Pancreas (tissue), 10 donors: ENCODE data around the gene ABCA2. TPM values are rescaled to one million over a fixed set of nuclear protein-coding genes. Genes with fewer than 3 reads are reported as not detected.
"Not testable (repeated sequence)": the region's sequence is repeated elsewhere in the genome, so short reads cannot be mapped to it uniquely, and the experiment has no call there.

ENCODE experiments used
- ATAC-seq, 4 donors: fragments of 200-7000 bp; cut with Tn5 transposase; one replicate each; pipeline versions ENCODE4 v1.8.0 to v1.9.1; 2020; ENCODE audit warnings: mild to moderate bottlenecking in 4 of 4, moderate library complexity in 4 of 4
- DNase-seq, 6 donors: peaks; one replicate each; pipeline ENCODE4 v3.0.0-alpha.2; 2020
- FAIRE-seq: peaks from 2 replicates; lab custom pipeline; 2012; peaks lifted over from hg19 to GRCh38; lab: Jason Lieb, UNC
- H3K27ac ChIP-seq, 4 donors: fragments of 200-600 bp; sonication (generic); 1 replicate in 3 of 4; 2 replicates in 1 of 4; pipeline versions ENCODE4 v1.5.0 to v1.8.0; 2020
- H3K27me3 ChIP-seq, 4 donors: fragments of 200-600 bp; one replicate each; pipeline ENCODE4 v1.8.0; 2021
- H3K36me3 ChIP-seq, 3 donors: fragments of 200-600 bp; sonication (generic) in 1 of 3; one replicate each; pipeline versions ENCODE4 v1.5.0 to v1.8.0; 2020 to 2021
- H3K4me1 ChIP-seq, 3 donors: fragments of 200-600 bp; one replicate each; pipeline ENCODE4 v1.8.0; 2021
- H3K4me3 ChIP-seq, 4 donors: fragments of 200-600 bp; sonication (generic) in 2 of 4; one replicate each; pipeline versions ENCODE4 v1.5.0 to v1.8.0; 2020 to 2021
- H3K9me3 ChIP-seq, 4 donors: fragments of 200-600 bp; one replicate each; pipeline ENCODE4 v1.8.0; 2021
- CTCF ChIP-seq, 4 donors: fragments of 200-600 bp; sonication (generic) in 3 of 4; IDR thresholded peaks; one replicate each; pipeline versions ENCODE4 v1.5.0 to v1.8.0; 2021; ENCODE audit warnings: antibody characterized with exemption in 4 of 4
- WGBS, 2 donors: extraction: QIAGEN DNeasy Blood & Tissue Kit; methylation state at CpG; one replicate each; pipeline ENCODE4 v1.1.7; 2013; 5-methylcytosine and 5-hydroxymethylcytosine counted together
- intact Hi-C, 3 donors: fragments of 100-400 bp; cut with DNase I; formaldehyde crosslinking; loops; one replicate each; pipeline versions ENCODE4 v1.11.1 to v1.14.2; 2022
- polyA plus RNA-seq, 2 donors: library from polyadenylated mRNA; stranded (reverse); fragments of 200-250 nt; gene quantifications; one replicate each; pipeline ENCODE4 v1.2.3, GENCODE V29; 2013
- total RNA-seq, 6 donors: library from RNA; stranded (reverse); fragmentation: NEBNext Ultra II Directional in 4 of 6; extraction: Animal tissue kit (Norgen Biotek cat#: 25700) in 4 of 6; gene quantifications; one replicate each; pipeline versions ENCODE4 v1.2.1 to v1.2.4, GENCODE V29; 2021 to 2023
- donor health status: healthy with polysubstance abuse.
- donor health status: DM: no; HTN: no; CAD: no; lungs with moderate emphysema.
- donor health status: DM: no; HTN: no; CAD: no.
- donor health status: control.
- donor health status: control.
- donor health status: Bipolar disorder and iron deficiency.
- donor health status: DM: yes; HTN: yes; CAD: no.
- donor health status: DM: no; HTN: no; CAD: no.
- donor health status: DM: no; HTN: no; CAD: no.
- donor health status: DM: yes; HTN: yes; CAD: no.

Gene ABCA2
- total and polyA plus RNA-seq, 8 donors: 16.2 to 80.0 (median 27.5) TPM

GRCh38 chr9:137063311-137064026 is 35.4 kb upstream of the ABCA2 start:
- TF ChIP-seq CTCF (IDR thresholded peaks at IDR 0.05): no peak
- Histone ChIP-seq H3K9me3 (no peaks in the 10 kb centered on the region), H3K36me3 (no peaks in the 10 kb centered on the region), H3K27ac (no peak overlapping the region), H3K4me3 (no peak overlapping the region), H3K4me1 (no peaks in the 10 kb centered on the region), H3K27me3 (no peaks in the 10 kb centered on the region)
- intact Hi-C loops: loop anchor here in 1 of 3 donors (2.0 kb wide), 1 partner anchor 15 kb away; no protein-coding TSS in a partner anchor
- ATAC-seq: no peak
- FAIRE-seq: no peak
- DNase-seq: peak in 2 of 6 donors; percentile 27 to 71
- WGBS, 2 donors: 72 to 73% methylated on average over 17 to 26 of the region's 26 CpGs

- ATAC-seq, DNase-seq, H3K4me3 ChIP-seq, H3K9me3 ChIP-seq, H3K27ac ChIP-seq, H3K27me3 ChIP-seq, FAIRE-seq, H3K36me3 ChIP-seq, intact Hi-C loops, H3K4me1 ChIP-seq: not testable (repeated sequence)
- WGBS, 2 donors: 86 to 100% methylated on average over 4 to 9 of the region's 9 CpGs
Observed at GRCh38 chr9:137062798-137063197, 34.8 kb upstream of the ABCA2 start.

GRCh38 chr9:137062384-137062783 is 34.3 kb upstream of the ABCA2 start:
- intact Hi-C loops: no loop called here
- no peak for TF ChIP-seq CTCF (IDR thresholded peaks at IDR 0.05)
- DNase-seq (no peak), ATAC-seq (no peak), FAIRE-seq (no peak)
- Histone ChIP-seq H3K4me1 (no peaks in the 10 kb centered on the region), H3K36me3 (no peaks in the 10 kb centered on the region), H3K9me3 (no peaks in the 10 kb centered on the region), H3K4me3 (no peak overlapping the region), H3K27me3 (no peaks in the 10 kb centered on the region), H3K27ac (no peak overlapping the region)
- WGBS, 2 donors: 90% methylated on average over 15 of the region's 15 CpGs

GRCh38 chr9:137058521-137059234 is 30.6 kb upstream of the ABCA2 start:
- FAIRE-seq: no peak
- no peak for ATAC-seq
- no peak for DNase-seq
- no peak overlapping the region for H3K4me3 ChIP-seq
- no peaks in the 10 kb centered on the region for H3K36me3 ChIP-seq
- H3K9me3 ChIP-seq: no peaks in the 10 kb centered on the region
- 88 to 91% methylated on average over 9 of the region's 9 CpGs for WGBS, 2 donors
- peaks cover 19 to 20% (median 19%) of the 10 kb centered on the region in 3 donors for H3K4me1 ChIP-seq
- intact Hi-C loops: no loop called here
- H3K27ac ChIP-seq: no peak overlapping the region
- H3K27me3 ChIP-seq: no peaks in the 10 kb centered on the region
- TF ChIP-seq CTCF (IDR thresholded peaks at IDR 0.05): no peak

GRCh38 chr9:137057545-137057944 is 29.5 kb upstream of the ABCA2 start:
- TF ChIP-seq CTCF (IDR thresholded peaks at IDR 0.05): no peak
- 70 to 79% methylated on average over 16 of the region's 16 CpGs for WGBS, 2 donors
- no peak for FAIRE-seq
- H3K4me3 ChIP-seq: no peak overlapping the region
- no peaks in the 10 kb centered on the region for H3K9me3 ChIP-seq
- ATAC-seq: no peak
- peak in 1 of 6 donors; percentile 52 for DNase-seq
- intact Hi-C loops: no loop called here
- H3K27me3 ChIP-seq: no peaks in the 10 kb centered on the region
- no peaks in the 10 kb centered on the region for H3K36me3 ChIP-seq
- H3K27ac ChIP-seq: no peak overlapping the region
- H3K4me1 ChIP-seq: peaks cover 19 to 25% (median 20%) of the 10 kb centered on the region in 3 donors
